GM12891 (cell line): ENCODE data around the gene ACE.
A peak's percentile ranks its signal among the peaks of the same experiment; 100 is the strongest.
"Not testable (repeated sequence)": the region's sequence is repeated elsewhere in the genome, so short reads cannot be mapped to it uniquely, and the experiment has no call there.

Experiments used
- DNase-seq: peaks from one replicate; pipeline ENCODE4 v3.0.0; 2011; ENCODE audit warnings: low spot score; ENCODE audit not compliant: insufficient read length
- FAIRE-seq: peaks from 2 replicates; lab custom pipeline; 2011; peaks lifted over from hg19 to GRCh38; lab: Jason Lieb, UNC
- PAX5 ChIP-seq: IDR thresholded peaks from 2 replicates; pipeline ENCODE4 v1.6.1; 2011; ENCODE audit warnings: low read length, moderate library complexity, mild to moderate bottlenecking; ENCODE audit not compliant: insufficient read depth, severe bottlenecking
- POLR2A ChIP-seq: IDR thresholded peaks from 2 replicates; pipeline ENCODE4 v1.6.1; 2011; ENCODE audit warnings: low read depth, low read length, control low read depth
- POLR2AphosphoS5 ChIP-seq: IDR thresholded peaks from 2 replicates; pipeline ENCODE4 v1.6.1; 2011; ENCODE audit warnings: low read depth, low read length, control low read depth
- POU2F2 ChIP-seq: IDR thresholded peaks from 2 replicates; pipeline ENCODE4 v1.6.1; 2011; ENCODE audit warnings: low read depth, mild to moderate bottlenecking, control low read depth, low read length, moderate library complexity
- SPI1 ChIP-seq: IDR thresholded peaks from 2 replicates; pipeline ENCODE4 v1.6.1; 2011; ENCODE audit warnings: low read depth, low read length, control low read depth
- TAF1 ChIP-seq: IDR thresholded peaks from 2 replicates; pipeline ENCODE4 v1.6.1; 2011; ENCODE audit warnings: low read depth, low read length, control low read depth

Gene ACE

DNA sequence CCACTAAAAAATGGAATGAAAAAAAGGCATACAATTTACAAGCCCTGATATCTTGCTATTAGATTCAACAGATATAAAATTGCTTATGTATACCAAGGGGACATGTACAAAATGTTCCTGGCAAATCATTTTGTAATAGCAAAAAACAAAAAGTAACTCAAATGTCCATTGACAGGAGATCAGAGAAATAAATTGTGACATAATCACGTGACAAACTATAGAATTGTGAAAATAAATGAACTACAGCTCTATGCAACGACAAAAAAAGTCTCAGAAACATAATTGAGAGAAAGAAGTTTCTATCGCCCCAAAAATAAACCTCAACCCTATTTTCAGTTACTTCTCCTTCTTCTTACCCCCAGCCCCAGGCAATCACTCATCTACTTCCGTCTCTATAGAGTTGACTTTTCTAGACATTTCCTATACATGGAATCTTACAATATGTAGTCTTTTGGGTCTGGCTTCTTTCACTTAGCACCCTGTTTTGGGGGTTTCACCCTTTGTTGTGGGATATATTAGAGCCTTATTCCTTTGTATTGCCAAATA lies 12.1 kb upstream of the ACE start:
- FAIRE-seq, result no peak

GRCh38 chr17:63468099-63468498 lies 8.8 kb upstream of the ACE start:
- not testable (repeated sequence) for FAIRE-seq, DNase-seq

More for the DNA sequence above, 12.1 kb upstream of the ACE start:
- TF ChIP-seq SPI1, result no peak
- no peak for DNase-seq

GRCh38 chr17:63474174-63474573 lies 2.7 kb upstream of the ACE start:
- FAIRE-seq, result no peak
- no peak for DNase-seq
- TF ChIP-seq POU2F2 (no peak), SPI1 (no peak), TAF1 (no peak), PAX5 (no peak), POLR2A (no peak)

DNA sequence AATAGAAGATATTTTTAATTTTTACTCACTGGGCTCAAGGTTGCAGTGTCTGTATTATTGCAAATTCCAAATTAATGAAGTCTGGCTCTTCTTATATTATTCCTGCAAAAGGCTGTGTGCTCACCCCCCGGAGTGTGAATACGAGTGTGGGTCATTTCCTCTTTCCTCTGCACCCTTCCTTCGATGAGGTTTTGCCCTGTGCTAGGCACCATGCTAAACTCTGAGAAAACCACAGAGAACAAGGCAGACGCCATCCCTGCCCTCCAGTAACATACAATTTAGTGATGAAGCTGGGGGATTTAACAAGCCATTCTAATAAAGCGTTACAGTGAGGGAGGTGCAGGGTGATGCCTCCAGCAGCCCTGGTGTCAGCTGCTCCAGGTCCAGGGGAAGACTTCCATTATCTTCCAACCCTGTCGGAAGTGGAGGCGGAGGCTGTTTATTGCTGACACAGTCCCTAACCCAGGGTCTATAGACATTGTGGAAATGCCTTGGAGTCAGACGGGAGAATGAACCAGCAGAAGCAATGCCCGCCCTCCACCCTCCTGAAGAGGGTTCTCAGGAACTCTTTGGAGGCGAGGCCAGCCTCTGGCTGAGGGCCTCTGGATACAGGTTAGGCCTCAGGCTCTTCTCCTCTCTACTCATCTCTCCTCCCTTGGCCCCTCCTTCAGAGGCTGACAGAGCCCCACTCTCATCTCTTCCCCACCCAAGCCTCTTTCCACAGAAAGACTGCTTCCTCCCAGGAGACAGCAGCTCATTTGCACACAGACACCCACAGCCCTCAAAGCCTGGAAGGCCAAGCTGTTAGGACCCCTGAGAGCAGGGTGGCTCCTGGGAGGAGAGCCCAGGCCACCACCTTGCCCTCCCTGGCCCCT lies 2.0 kb upstream of the ACE start:
- no peak for DNase-seq
- FAIRE-seq, result no peak
- TF ChIP-seq POLR2AphosphoS5 (no peak), POU2F2 (no peak), PAX5 (no peak)

DNA sequence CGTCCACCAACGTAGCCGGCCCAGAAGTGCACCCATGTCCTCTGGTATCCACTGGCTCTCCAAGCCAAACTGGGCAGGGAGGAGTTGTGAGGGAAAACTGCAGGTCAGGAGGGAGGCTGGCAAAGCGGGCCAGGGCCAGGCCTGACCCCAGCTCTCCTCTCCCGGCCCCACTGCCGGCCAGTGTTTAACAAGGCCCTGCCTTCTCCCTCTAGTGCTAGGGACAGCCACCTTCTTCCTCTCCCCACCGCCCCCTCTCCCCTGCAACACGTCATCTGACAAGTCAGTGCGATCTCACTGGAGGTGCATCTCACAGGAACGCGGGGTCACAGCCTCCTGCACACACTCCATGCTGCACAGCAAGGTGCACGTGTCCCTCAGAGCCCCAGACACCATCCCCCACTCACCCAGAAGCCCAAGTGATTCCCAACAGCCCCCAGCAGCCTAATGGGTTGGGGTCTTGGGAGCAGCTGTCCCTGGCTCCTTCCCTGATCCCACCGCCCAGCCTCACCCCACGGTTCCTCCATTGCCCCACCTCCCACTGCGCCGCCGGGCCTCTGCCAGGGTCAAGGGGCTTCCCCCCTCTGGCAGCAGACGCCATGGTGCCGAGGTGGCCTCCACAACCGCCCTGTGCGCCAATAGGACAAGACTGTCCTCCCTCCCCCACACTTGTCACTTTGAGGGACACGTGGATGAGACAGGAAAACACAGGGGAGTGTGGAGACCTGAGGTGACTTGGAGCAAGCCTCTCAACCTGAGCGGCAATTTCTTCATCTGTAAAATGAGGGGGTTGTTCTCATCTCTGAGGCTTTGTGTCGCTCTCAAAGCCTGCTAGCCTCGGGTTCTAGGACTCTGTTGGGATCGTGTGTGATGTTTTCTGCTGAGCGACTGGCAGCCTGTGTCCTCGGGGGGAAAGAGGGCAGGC lies 1.1 kb upstream of the ACE start:
- TF ChIP-seq PAX5 (no peak), TAF1 (no peak), SPI1 (no peak), POLR2AphosphoS5 (no peak), POU2F2 (no peak), POLR2A (no peak)
- FAIRE-seq, result no peak

GRCh38 chr17:63476459-63476853 lies 405 bp upstream of the ACE start:
- DNase-seq (no peak), FAIRE-seq (no peak)
- TF ChIP-seq PAX5, result no peak
- TF ChIP-seq SPI1, result no peak
- TF ChIP-seq POLR2AphosphoS5, result no peak
- TF ChIP-seq POLR2A, result no peak
- TF ChIP-seq TAF1, result no peak
- no peak for TF ChIP-seq POU2F2

More for the DNA sequence above, 1.1 kb upstream of the ACE start:
- DNase-seq, result no peak

DNA sequence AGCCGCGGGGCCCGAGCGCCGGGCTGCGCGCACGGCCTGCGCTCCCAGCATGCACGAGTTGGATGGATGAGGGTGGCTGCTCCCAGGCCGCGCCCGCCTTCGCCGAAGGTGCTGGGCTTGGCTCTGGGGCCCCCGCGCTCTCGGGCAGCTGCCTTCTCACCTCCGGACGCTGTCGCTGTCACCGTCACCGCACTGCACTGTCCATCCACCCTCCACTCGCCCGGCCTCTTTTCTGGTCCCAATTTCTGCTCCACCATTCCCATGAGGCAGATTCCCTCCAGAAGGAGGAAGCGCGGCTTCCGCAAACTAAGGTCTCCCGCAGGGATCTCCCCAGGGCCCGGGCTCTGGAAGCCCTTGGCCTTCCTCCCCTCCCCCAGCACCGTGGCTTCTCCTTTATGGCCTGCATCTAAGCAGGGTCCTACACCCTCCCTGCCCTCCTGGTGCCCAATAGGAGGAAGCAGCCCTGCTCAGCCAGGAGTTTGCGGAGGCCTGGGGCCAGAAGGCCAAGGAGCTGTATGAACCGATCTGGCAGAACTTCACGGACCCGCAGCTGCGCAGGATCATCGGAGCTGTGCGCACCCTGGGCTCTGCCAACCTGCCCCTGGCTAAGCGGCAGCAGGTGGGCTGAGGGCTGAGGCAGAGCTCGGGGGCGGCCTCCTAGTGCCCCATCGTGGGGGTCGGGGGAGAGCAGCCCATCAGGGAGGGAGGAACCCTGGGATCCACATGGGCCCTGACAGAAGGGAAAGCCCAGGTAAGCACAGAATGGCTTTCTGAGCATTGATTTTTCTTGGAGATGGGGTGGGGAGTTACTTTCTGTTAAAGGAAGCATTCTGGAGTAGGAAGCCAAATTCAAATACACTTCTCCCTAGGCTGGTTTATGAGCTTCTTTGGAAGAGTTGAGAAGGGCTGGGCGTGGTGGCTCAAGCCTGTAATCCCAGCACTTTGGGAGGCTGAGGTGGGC lies 899 bp downstream of the ACE start:
- no peak for FAIRE-seq

GRCh38 chr17:63478814-63479494 lies 2.1 kb downstream of the ACE start:
- TF ChIP-seq POLR2A (no peak), SPI1 (no peak), PAX5 (no peak), POLR2AphosphoS5 (no peak), TAF1 (no peak), POU2F2 (no peak)
- DNase-seq (peak; percentile 95), FAIRE-seq (peak; percentile 91)

More for the DNA sequence above, 899 bp downstream of the ACE start:
- DNase-seq, result no peak
- no peak for TF ChIP-seq POLR2AphosphoS5
- TF ChIP-seq PAX5, result no peak
- TF ChIP-seq TAF1, result no peak
- no peak for TF ChIP-seq POU2F2
- TF ChIP-seq POLR2A, result no peak
- TF ChIP-seq SPI1, result no peak
